Gastroesophageal sphincter (tissue), 4 donors: Measurements from ENCODE around the gene ANO10. TPM values are rescaled to one million over a fixed set of nuclear protein-coding genes. Genes with fewer than 3 reads are reported as not detected.

Experiments used
- ATAC-seq: fragments of 150-250 bp; one replicate; pipeline ENCODE4 v1.9.1; 2016; ENCODE audit warnings: mild to moderate bottlenecking, moderate library complexity
- H3K27ac ChIP-seq, 4 donors: fragments of 200-600 bp; sonication (generic) in 3 of 4; 1 replicate in 3 of 4; 2 replicates in 1 of 4; pipeline ENCODE4 v1.5.1; 2016 to 2019
- H3K27me3 ChIP-seq: fragments of 200-600 bp; sonication (generic); one replicate; pipeline ENCODE4 v1.5.1; 2019
- H3K36me3 ChIP-seq, 2 donors: fragments of 200-600 bp; sonication (generic); one replicate each; pipeline ENCODE4 v1.5.1; 2019; ENCODE audit warnings: control low read depth in 1 of 2
- H3K4me1 ChIP-seq, 3 donors: fragments of 200-600 bp; sonication (generic); 1 replicate in 2 of 3; 2 replicates in 1 of 3; pipeline ENCODE4 v1.5.1; 2016 to 2019; ENCODE audit warnings: control low read depth in 2 of 3
- H3K4me3 ChIP-seq, 2 donors: fragments of 200-600 bp; sonication (generic); one replicate each; pipeline ENCODE4 v1.5.1; 2019; ENCODE audit warnings: mild to moderate bottlenecking in 1 of 2, moderate library complexity in 1 of 2
- H3K9me3 ChIP-seq, 3 donors: fragments of 200-600 bp; sonication (generic); one replicate each; pipeline ENCODE4 v1.5.1; 2017 to 2019; ENCODE audit warnings: control low read depth in 2 of 3
- EP300 ChIP-seq: sonication (generic); formaldehyde crosslinking; IDR thresholded peaks from one replicate; pipeline ENCODE4 v1.6.1; 2017; ENCODE audit warnings: antibody characterized with exemption, mild to moderate bottlenecking
- POLR2A ChIP-seq, 2 donors: fragments of 450-650 bp; IDR thresholded peaks; one replicate each; pipeline ENCODE4 v1.6.1; 2017; ENCODE audit warnings: antibody characterized with exemption in 2 of 2, mild to moderate bottlenecking in 2 of 2, moderate library complexity in 1 of 2
- POLR2AphosphoS5 ChIP-seq: sonication (generic); formaldehyde crosslinking; IDR thresholded peaks from one replicate; pipeline ENCODE4 v1.6.1; 2017; ENCODE audit warnings: antibody characterized with exemption
- WGBS, 2 donors: methylation state at CpG; one replicate each; pipeline ENCODE4 v1.1.5; 2018; ENCODE audit warnings: low coverage in 1 of 2; 5-methylcytosine and 5-hydroxymethylcytosine counted together
- total RNA-seq, 4 donors: library from RNA; depleted of rRNA; stranded (reverse); fragments of >200 nt; gene quantifications; one replicate each; pipeline ENCODE4 v1.1.0, GENCODE V29; 2016
- TF ChIP-seq, protein P1 (sequence below), 4 experiments: fragments of 200-600 bp in 2 of 4; fragments of 450-650 bp in 2 of 4; sonication (generic) in 1 of 4; IDR thresholded peaks; one replicate each; pipeline ENCODE4 v1.5.1; 2017 to 2019; ENCODE audit warnings: antibody characterized with exemption in 4 of 4, mild to moderate bottlenecking in 2 of 4, moderate library complexity in 2 of 4

ANO10 gene
- total RNA-seq, 4 donors from 2014 or later = 22.9 to 33.5 (median 30.2) TPM

DNA sequence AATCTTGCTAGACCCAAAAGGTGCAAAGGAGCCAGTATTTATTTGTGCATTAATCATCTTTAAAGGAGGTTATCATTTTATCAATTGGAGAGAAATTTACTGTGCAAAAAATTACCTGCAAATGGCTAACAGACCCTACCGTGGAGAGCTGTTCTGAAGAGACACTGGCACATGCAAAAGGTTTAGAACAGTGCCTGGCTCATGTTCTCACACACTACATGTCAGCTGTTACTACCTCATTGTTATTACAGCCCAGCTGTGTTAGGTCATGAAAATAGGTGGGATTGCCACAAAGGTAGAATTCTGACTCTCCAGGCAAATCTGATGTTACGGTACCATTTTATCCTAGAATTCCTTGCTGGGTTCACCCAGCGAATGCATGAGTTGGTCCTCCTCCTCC, 198.2 kb downstream of the ANO10 start:
- H3K27me3 ChIP-seq = no peaks in the 10 kb centered on the region
- no peak overlapping the region for H3K4me3 ChIP-seq
- H3K36me3 ChIP-seq = no peaks in the 10 kb centered on the region
- H3K27ac ChIP-seq = peak overlapping the region in 3 of 4 donors; percentile 56 to 73 (median 66)
- peaks cover 0 to 6% (median 0%) of the 10 kb centered on the region in 3 donors for H3K9me3 ChIP-seq
- peaks cover 7 to 45% (median 7%) of the 10 kb centered on the region in 3 donors for H3K4me1 ChIP-seq
- WGBS, 2 donors = 33 to 42% methylated on average over 3 of the region's 3 CpGs
- ATAC-seq = no peak
- TF ChIP-seq POLR2AphosphoS5 = no peak
- TF ChIP-seq, protein P1, sequence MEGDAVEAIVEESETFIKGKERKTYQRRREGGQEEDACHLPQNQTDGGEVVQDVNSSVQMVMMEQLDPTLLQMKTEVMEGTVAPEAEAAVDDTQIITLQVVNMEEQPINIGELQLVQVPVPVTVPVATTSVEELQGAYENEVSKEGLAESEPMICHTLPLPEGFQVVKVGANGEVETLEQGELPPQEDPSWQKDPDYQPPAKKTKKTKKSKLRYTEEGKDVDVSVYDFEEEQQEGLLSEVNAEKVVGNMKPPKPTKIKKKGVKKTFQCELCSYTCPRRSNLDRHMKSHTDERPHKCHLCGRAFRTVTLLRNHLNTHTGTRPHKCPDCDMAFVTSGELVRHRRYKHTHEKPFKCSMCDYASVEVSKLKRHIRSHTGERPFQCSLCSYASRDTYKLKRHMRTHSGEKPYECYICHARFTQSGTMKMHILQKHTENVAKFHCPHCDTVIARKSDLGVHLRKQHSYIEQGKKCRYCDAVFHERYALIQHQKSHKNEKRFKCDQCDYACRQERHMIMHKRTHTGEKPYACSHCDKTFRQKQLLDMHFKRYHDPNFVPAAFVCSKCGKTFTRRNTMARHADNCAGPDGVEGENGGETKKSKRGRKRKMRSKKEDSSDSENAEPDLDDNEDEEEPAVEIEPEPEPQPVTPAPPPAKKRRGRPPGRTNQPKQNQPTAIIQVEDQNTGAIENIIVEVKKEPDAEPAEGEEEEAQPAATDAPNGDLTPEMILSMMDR (IDR thresholded peaks at IDR 0.05) = no peak

DNA sequence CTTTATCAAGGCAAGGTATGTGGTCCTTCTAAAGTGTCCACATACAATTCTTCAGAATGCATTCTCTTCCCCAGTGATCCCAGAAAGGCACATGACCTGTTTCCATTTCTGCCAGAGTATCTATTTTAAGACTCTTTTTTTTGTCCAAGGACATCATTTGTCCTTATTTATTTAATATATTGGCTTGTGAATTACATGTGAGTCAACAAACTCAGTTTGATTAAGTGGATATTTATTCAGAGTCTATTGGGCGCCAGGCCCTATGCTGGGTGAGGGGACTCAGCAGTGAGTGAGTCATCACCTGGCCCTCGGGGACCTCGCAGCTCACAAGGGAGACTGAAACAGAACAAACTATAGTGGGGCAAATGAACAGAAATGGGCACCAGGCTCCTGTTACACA, 198.7 kb downstream of the ANO10 start:
- peaks cover 7 to 50% (median 7%) of the 10 kb centered on the region in 3 donors for H3K4me1 ChIP-seq
- no peaks in the 10 kb centered on the region for H3K27me3 ChIP-seq
- TF ChIP-seq POLR2AphosphoS5 = peak; percentile 57
- TF ChIP-seq, protein P1 (IDR thresholded peaks at IDR 0.05) = no peak
- H3K36me3 ChIP-seq = no peaks in the 10 kb centered on the region
- no peak overlapping the region for H3K4me3 ChIP-seq
- H3K9me3 ChIP-seq = peaks cover 0 to 6% (median 0%) of the 10 kb centered on the region in 3 donors
- ATAC-seq = peak; percentile 89
- no CpG with 5 or more reads among the region's 3 CpGs for WGBS, 2 donors
- peak overlapping the region; percentile 56 to 73 (median 62) for H3K27ac ChIP-seq

DNA sequence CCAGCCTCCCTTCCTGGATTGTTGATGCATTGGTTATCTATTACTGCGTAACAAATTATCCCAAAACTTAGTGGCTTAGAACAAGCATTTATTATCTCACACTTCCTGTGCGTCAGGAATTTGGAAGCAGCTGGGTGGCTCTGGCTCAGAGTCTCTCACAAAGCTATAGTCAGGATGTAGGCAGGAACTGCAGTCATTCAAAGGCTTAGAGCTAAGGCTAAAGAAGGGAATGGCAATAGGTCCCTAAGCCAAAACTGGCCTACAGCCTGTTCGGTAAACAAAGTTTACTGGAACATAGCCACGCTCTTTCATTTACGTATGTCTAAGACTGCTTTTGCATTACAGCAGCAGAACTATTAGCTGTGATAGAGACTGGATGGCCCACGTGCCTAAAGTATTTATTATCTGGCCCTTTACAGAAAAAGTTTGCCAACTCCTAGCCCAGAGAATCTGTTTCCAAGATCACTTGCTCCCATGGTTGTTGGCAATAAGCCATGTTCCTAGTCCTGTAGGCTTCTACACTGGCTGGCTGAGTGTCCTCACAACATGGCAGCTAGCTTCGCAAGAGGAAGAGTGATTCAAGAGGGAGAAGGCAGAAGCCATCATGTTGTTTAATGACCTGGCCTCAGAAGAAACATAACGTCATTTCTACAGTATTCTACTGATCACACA, 203.1 kb downstream of the ANO10 start:
- 31 to 34% methylated on average over 6 of the region's 8 CpGs for WGBS, 2 donors
- Histone ChIP-seq H3K27ac (peak overlapping the region; percentile 36 to 71 (median 64)), H3K9me3 (no peaks in the 10 kb centered on the region), H3K27me3 (no peaks in the 10 kb centered on the region), H3K4me3 (no peak overlapping the region), H3K36me3 (no peaks in the 10 kb centered on the region), H3K4me1 (peaks cover 4 to 58% (median 7%) of the 10 kb centered on the region in 3 donors)
- TF ChIP-seq POLR2A (IDR thresholded peaks at IDR 0.05) = no peak
- peak; percentile 36 for TF ChIP-seq POLR2AphosphoS5
- ATAC-seq = peak; percentile 31

DNA sequence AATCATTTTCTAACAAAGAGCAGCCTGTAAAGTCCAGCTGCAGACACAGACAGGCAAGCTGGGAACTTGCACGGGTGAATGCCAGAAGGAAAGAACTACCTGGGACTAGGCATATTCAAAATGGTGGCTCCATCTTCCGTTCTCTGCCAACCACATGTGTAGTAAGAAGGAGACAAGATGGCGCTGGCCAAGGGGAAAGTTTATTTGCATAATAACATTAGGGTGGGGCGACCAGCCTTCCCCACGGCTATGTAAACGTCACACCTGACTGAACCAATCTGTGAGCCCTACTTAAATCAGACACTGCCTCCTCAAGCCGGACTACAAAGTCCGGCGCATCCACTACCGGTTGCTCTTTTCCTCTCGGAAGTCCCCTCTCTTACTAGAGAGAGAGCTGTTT, 204.7 kb downstream of the ANO10 start:
- no peak for ATAC-seq
- peaks cover 0 to 51% (median 3%) of the 10 kb centered on the region in 3 donors for H3K4me1 ChIP-seq
- no peak for TF ChIP-seq POLR2A (IDR thresholded peaks at IDR 0.05)
- TF ChIP-seq, protein P1 (IDR thresholded peaks at IDR 0.05) = no peak
- no peak for TF ChIP-seq EP300
- no peak for TF ChIP-seq POLR2AphosphoS5
- no peak overlapping the region for H3K27ac ChIP-seq
- no peaks in the 10 kb centered on the region for H3K36me3 ChIP-seq
- WGBS, 2 donors = 87 to 93% methylated on average over 11 of the region's 11 CpGs
- no peak overlapping the region for H3K4me3 ChIP-seq
- no peaks in the 10 kb centered on the region for H3K9me3 ChIP-seq
- no peaks in the 10 kb centered on the region for H3K27me3 ChIP-seq

DNA sequence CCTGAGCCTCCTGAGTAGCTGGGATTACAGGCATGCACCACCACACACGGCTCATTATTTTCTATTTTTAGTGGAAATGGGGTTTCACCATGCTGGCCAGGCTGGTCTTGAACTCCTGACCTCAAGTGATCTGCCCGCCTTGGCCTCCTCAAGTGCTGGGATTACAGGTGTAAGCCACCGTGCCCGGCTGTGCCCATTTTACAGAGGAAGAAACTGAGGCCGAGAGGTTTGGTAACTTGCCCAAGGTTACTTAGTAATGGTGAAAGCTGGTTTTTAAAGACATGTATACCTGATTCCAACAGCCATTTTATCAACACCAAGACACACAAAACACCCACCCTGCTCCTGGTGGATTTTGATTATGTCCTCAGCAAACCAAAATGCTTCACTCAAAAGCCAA, 206.7 kb downstream of the ANO10 start:
- Histone ChIP-seq H3K27me3 (no peaks in the 10 kb centered on the region), H3K9me3 (no peaks in the 10 kb centered on the region), H3K36me3 (no peaks in the 10 kb centered on the region), H3K4me3 (no peak overlapping the region), H3K27ac (no peak overlapping the region), H3K4me1 (peaks cover 0 to 57% (median 3%) of the 10 kb centered on the region in 3 donors)
- TF ChIP-seq, protein P1 (IDR thresholded peaks at IDR 0.05) = no peak
- TF ChIP-seq POLR2AphosphoS5 (no peak), POLR2A (IDR thresholded peaks at IDR 0.05) (no peak), EP300 (no peak)
- ATAC-seq = no peak
- WGBS, 2 donors = 100% methylated on average over 1 of the region's 5 CpGs; no CpG with 5 or more reads in 1 of the 2 donors
